Loucy (cell line): ENCODE data around the gene PPAN.

Source experiments
- H2AFZ ChIP-seq: fragments of 200-600 bp; sonication (generic); 2 replicates; pipeline ENCODE4 v1.6.0; 2016; ENCODE audit warnings: antibody characterized with exemption, mild to moderate bottlenecking, low read length, moderate library complexity
- H3F3A ChIP-seq: fragments of 200-600 bp; 2 replicates; pipeline ENCODE4 v1.6.0; 2016; ENCODE audit warnings: antibody characterized with exemption, low read depth, mild to moderate bottlenecking
- H3K27me3 ChIP-seq: fragments of 200-600 bp; sonication (generic); 2 replicates; pipeline ENCODE4 v1.6.1; 2014; ENCODE audit warnings: low read length, mild to moderate bottlenecking; ENCODE audit not compliant: insufficient read depth, poor library complexity, severe bottlenecking
- H3K36me3 ChIP-seq: fragments of 200-600 bp; sonication (generic); 2 replicates; pipeline ENCODE4 v1.6.1; 2016; ENCODE audit warnings: low read length; ENCODE audit not compliant: insufficient read depth
- H3K4me1 ChIP-seq: fragments of 200-600 bp; sonication (generic); 2 replicates; pipeline ENCODE4 v1.5.1; 2014; ENCODE audit warnings: low read length, mild to moderate bottlenecking; ENCODE audit not compliant: insufficient read depth, poor library complexity, severe bottlenecking
- H3K4me2 ChIP-seq: fragments of 200-600 bp; sonication (generic); 2 replicates; pipeline ENCODE4 v1.6.0; 2014; ENCODE audit warnings: antibody characterized with exemption, low read length, low read depth, mild to moderate bottlenecking; ENCODE audit not compliant: poor library complexity, severe bottlenecking
- H3K4me3 ChIP-seq: fragments of 200-600 bp; sonication (generic); 2 replicates; pipeline ENCODE4 v1.5.1; 2014; ENCODE audit warnings: low read length, mild to moderate bottlenecking, mixed read lengths; ENCODE audit not compliant: poor library complexity, severe bottlenecking
- H3K79me2 ChIP-seq: fragments of 200-600 bp; sonication (generic); 2 replicates; pipeline ENCODE4 v1.6.1; 2014; ENCODE audit warnings: low read length; ENCODE audit not compliant: insufficient read depth
- H3K9ac ChIP-seq: fragments of 200-600 bp; sonication (generic); 2 replicates; pipeline ENCODE4 v1.6.0; 2014; ENCODE audit warnings: mild to moderate bottlenecking, low read depth, low read length, moderate library complexity; ENCODE audit not compliant: poor library complexity, severe bottlenecking
- H3K9me2 ChIP-seq: fragments of 200-600 bp; sonication (generic); replicated peaks from 2 replicates; pipeline ENCODE4 v1.6.1; 2016; ENCODE audit warnings: low read depth, low read length, mixed read lengths
- H3K9me3 ChIP-seq: fragments of 200-600 bp; sonication (generic); 2 replicates; pipeline ENCODE4 v1.6.1; 2014; ENCODE audit warnings: mild to moderate bottlenecking, antibody characterized with exemption, low read length, low read depth; ENCODE audit not compliant: insufficient read depth
- H4K20me1 ChIP-seq: fragments of 200-600 bp; sonication (generic); 2 replicates; pipeline ENCODE4 v1.6.0; 2014; ENCODE audit warnings: antibody characterized with exemption, low read length, mild to moderate bottlenecking; ENCODE audit not compliant: insufficient read depth, poor library complexity, severe bottlenecking
- EZH2phosphoT487 ChIP-seq: fragments of 200-600 bp; IDR thresholded peaks from 2 replicates; pipeline ENCODE4 v1.6.1; 2018; ENCODE audit warnings: antibody characterized with exemption, mild to moderate bottlenecking, moderate library complexity, borderline replicate concordance
- TF ChIP-seq, protein P1 (sequence below): fragments of 200-600 bp; sonication (generic); conservative IDR thresholded peaks from 2 replicates; pipeline ENCODE4 v1.5.1; 2014; ENCODE audit warnings: mild to moderate bottlenecking, antibody characterized with exemption, low read length

The PPAN gene

DNA sequence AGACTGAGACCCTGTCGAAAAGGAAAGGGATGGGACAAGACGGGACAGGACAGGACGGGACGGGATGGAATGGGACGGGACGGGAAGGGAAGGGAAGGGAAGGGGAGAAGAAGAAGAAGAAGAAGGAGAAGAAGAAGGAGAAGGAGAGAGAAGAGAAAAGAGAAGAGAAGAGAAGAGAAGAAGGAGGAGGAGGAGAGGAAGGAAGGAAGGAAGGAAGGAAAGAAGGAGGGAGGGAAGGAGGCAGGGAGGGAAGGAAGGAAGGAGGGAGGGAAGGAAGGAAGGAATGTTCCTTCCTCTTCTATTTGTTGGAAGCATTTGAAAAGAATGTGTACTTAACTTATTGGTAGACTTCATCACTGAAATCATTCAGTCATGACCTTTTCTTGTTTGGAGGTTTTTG lies 29.6 kb upstream of the PPAN start:
- Histone ChIP-seq H3K9me2 (no peaks in the 10 kb centered on the region), H2AFZ (no peak overlapping the region), H4K20me1 (no peaks in the 10 kb centered on the region), H3K4me3 (no peak overlapping the region), H3K9ac (no peak overlapping the region), H3K79me2 (no peaks in the 10 kb centered on the region), H3K36me3 (no peaks in the 10 kb centered on the region), H3K27me3 (no peaks in the 10 kb centered on the region), H3K9me3 (peaks cover 9% of the 10 kb centered on the region; the same call in 1 of the 2 replicates), H3F3A (no peaks in the 10 kb centered on the region), H3K4me2 (no peak overlapping the region), H3K4me1 (no peaks in the 10 kb centered on the region)
- TF ChIP-seq EZH2phosphoT487: no peak
- TF ChIP-seq, protein P1, sequence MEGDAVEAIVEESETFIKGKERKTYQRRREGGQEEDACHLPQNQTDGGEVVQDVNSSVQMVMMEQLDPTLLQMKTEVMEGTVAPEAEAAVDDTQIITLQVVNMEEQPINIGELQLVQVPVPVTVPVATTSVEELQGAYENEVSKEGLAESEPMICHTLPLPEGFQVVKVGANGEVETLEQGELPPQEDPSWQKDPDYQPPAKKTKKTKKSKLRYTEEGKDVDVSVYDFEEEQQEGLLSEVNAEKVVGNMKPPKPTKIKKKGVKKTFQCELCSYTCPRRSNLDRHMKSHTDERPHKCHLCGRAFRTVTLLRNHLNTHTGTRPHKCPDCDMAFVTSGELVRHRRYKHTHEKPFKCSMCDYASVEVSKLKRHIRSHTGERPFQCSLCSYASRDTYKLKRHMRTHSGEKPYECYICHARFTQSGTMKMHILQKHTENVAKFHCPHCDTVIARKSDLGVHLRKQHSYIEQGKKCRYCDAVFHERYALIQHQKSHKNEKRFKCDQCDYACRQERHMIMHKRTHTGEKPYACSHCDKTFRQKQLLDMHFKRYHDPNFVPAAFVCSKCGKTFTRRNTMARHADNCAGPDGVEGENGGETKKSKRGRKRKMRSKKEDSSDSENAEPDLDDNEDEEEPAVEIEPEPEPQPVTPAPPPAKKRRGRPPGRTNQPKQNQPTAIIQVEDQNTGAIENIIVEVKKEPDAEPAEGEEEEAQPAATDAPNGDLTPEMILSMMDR: no peak

- Histone ChIP-seq H3K4me3 (no peak overlapping the region), H4K20me1 (no peaks in the 10 kb centered on the region), H3K36me3 (no peaks in the 10 kb centered on the region), H3K9ac (no peak overlapping the region), H3K27me3 (no peaks in the 10 kb centered on the region), H3K9me3 (peaks cover 9% of the 10 kb centered on the region; the same call in 1 of the 2 replicates), H3F3A (no peaks in the 10 kb centered on the region), H3K9me2 (no peaks in the 10 kb centered on the region), H3K4me1 (no peaks in the 10 kb centered on the region), H3K79me2 (no peaks in the 10 kb centered on the region), H3K4me2 (no peak overlapping the region), H2AFZ (no peak overlapping the region)
- no peak for TF ChIP-seq EZH2phosphoT487
- TF ChIP-seq, protein P1: no peak
These were observed 27.8 kb upstream of the PPAN start for GRCh38 chr19:10078329-10078728.

DNA sequence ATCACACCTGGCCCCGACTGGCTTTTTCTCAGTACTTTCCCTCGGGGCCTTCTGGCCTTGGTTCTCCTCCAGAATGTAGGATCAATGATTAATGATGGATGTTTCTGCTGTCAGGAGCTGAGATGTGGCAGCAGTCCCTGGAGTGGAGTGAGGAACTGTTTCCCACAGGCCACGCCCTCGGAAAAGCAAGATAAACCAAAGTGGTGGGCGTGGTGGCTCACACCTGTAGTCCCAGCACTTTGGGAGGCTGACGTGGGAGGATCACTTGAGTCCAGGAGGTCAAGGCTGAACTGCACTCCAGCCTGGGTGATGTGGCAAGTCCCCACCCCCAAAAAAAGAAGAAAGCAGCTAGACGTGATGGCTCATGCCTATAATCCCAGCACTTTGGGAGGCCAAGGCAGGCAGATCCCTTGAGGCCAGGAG lies 27.1 kb upstream of the PPAN start:
- Histone ChIP-seq H3F3A (no peaks in the 10 kb centered on the region), H3K4me2 (no peak overlapping the region), H3K9ac (no peak overlapping the region), H3K79me2 (no peaks in the 10 kb centered on the region), H2AFZ (no peak overlapping the region), H3K4me1 (no peaks in the 10 kb centered on the region), H3K9me2 (no peaks in the 10 kb centered on the region), H3K36me3 (no peaks in the 10 kb centered on the region), H3K27me3 (no peaks in the 10 kb centered on the region), H3K9me3 (peaks cover 5% of the 10 kb centered on the region; the same call in 1 of the 2 replicates), H4K20me1 (no peaks in the 10 kb centered on the region), H3K4me3 (no peak overlapping the region)
- TF ChIP-seq, protein P1: no peak
- TF ChIP-seq EZH2phosphoT487: no peak
